GM12891 (cell line): ENCODE data around the gene RNASEL.

ENCODE experiments used
- POLR2A ChIP-seq: IDR thresholded peaks from 2 replicates; pipeline ENCODE4 v1.6.1; 2011; ENCODE audit warnings: low read depth, low read length, control low read depth
- POLR2AphosphoS5 ChIP-seq: IDR thresholded peaks from 2 replicates; pipeline ENCODE4 v1.6.1; 2011; ENCODE audit warnings: low read depth, low read length, control low read depth

GRCh38 chr1:182595641-182596240, 6.7 kb upstream of the RNASEL start:
- TF ChIP-seq POLR2AphosphoS5 (no peak), POLR2A (no peak)
